Effector memory CD8-positive, alpha-beta T cell (primary cell): ENCODE measurements around the gene RYK.

ENCODE experiments used
- ATAC-seq: fragments of 150-1000 bp; cut with Tn5 transposase; replicated peaks from 2 replicates; pipeline ENCODE4 v1.10.0; 2021; ENCODE audit warnings: mild to moderate bottlenecking, moderate library complexity
- DNase-seq, 3 experiments: peaks; one replicate each; pipeline ENCODE4 v3.0.0; 2021
- H3K27ac Mint-ChIP-seq, 2 donors: one replicate each; pipeline ENCODE4 v1.8.0; 2022; ENCODE audit warnings: mild to moderate bottlenecking in 2 of 2, mixed read lengths in 2 of 2, moderate library complexity in 2 of 2
- H3K27me3 Mint-ChIP-seq, 2 donors: one replicate each; pipeline ENCODE4 v1.8.0; 2022; ENCODE audit warnings: mixed read lengths in 2 of 2
- H3K36me3 Mint-ChIP-seq: one replicate; pipeline ENCODE4 v1.8.0; 2022; ENCODE audit warnings: mild to moderate bottlenecking, moderate library complexity, mixed read lengths; ENCODE audit not compliant: insufficient read depth
- H3K4me1 Mint-ChIP-seq, 2 donors: one replicate each; pipeline ENCODE4 v1.8.0; 2022; ENCODE audit warnings: low read depth in 2 of 2, mixed read lengths in 2 of 2
- H3K4me3 Mint-ChIP-seq, 2 donors: one replicate each; pipeline ENCODE4 v1.8.0; 2022; ENCODE audit warnings: mild to moderate bottlenecking in 2 of 2, mixed read lengths in 2 of 2, moderate library complexity in 2 of 2
- H3K9me3 Mint-ChIP-seq, 2 donors: one replicate each; pipeline ENCODE4 v1.8.0; 2022; ENCODE audit warnings: mixed read lengths in 2 of 2

Gene RYK

GRCh38 chr3:134249296-134249841, 1.3 kb downstream of the RYK start:
- no peaks in the 10 kb centered on the region for H3K27me3 Mint-ChIP-seq
- DNase-seq (no peak), ATAC-seq (no peak)
- H3K36me3 Mint-ChIP-seq, result peaks cover 8% of the 10 kb centered on the region
- peaks cover 34 to 58% of the 10 kb centered on the region in 2 donors for H3K4me1 Mint-ChIP-seq
- H3K9me3 Mint-ChIP-seq, result no peaks in the 10 kb centered on the region
- peak overlapping the region; percentile 86 to 97 for H3K4me3 Mint-ChIP-seq
- H3K27ac Mint-ChIP-seq, result peak overlapping the region; percentile 91 to 96

GRCh38 chr3:134244921-134245320, 5.7 kb downstream of the RYK start:
- Mint-ChIP-seq H3K4me3 (no peak overlapping the region), H3K27me3 (no peaks in the 10 kb centered on the region), H3K4me1 (peaks cover 44 to 80% of the 10 kb centered on the region in 2 donors), H3K36me3 (peaks cover 10% of the 10 kb centered on the region), H3K27ac (peak overlapping the region in 1 of 2 donors; percentile 59), H3K9me3 (no peaks in the 10 kb centered on the region)
- DNase-seq, result no peak
- ATAC-seq, result no peak

- no peak for ATAC-seq
- Mint-ChIP-seq H3K4me3 (no peak overlapping the region), H3K27ac (no peak overlapping the region), H3K4me1 (peaks cover 42 to 80% of the 10 kb centered on the region in 2 donors), H3K36me3 (peaks cover 6% of the 10 kb centered on the region), H3K27me3 (no peaks in the 10 kb centered on the region), H3K9me3 (no peaks in the 10 kb centered on the region)
- DNase-seq, result no peak
Measured at GRCh38 chr3:134242649-134243617, 7.7 kb downstream of the RYK start.

GRCh38 chr3:134239538-134239937, 11.1 kb downstream of the RYK start:
- no peaks in the 10 kb centered on the region for H3K9me3 Mint-ChIP-seq
- H3K4me1 Mint-ChIP-seq, result peaks cover 50 to 79% of the 10 kb centered on the region in 2 donors
- peaks cover 6% of the 10 kb centered on the region for H3K36me3 Mint-ChIP-seq
- peak overlapping the region in 1 of 2 donors; percentile 5 for H3K27ac Mint-ChIP-seq
- no peak overlapping the region for H3K4me3 Mint-ChIP-seq
- DNase-seq, result no peak
- H3K27me3 Mint-ChIP-seq, result no peaks in the 10 kb centered on the region
- no peak for ATAC-seq

DNA sequence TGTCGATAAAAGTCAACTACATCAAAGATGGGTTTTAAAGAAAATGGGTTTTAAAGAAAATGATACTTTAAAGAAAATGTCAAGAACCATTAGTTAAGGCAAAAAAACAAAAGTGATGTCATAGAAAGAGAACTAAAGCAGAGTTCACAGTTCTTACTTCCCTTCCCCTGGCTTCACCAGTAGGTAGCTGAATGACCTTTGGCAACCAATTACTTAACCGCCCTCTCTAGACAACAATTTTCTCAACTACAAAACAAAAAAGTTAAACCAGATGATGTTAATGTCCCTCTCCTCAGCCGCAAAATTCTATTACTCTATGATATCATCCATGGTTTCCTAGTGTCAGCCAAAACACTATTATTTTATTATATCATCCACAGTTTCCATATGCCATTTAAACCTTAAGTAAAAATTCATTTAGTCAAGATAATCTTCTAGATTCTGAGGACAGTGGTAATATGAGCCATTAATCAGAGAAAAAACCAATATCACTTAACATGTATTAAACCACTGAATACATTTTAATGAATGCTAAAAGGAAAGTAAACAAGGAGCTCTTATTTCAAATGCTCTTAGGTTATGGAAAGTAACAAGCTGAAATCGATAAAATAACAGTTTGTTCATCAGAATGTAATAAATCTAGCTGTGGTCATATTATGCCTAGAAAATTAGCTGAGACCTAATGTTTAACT, 13.1 kb downstream of the RYK start:
- H3K4me1 Mint-ChIP-seq, result peaks cover 42 to 67% of the 10 kb centered on the region in 2 donors
- peaks cover 6% of the 10 kb centered on the region for H3K36me3 Mint-ChIP-seq
- peak overlapping the region in 1 of 2 donors; percentile 19 for H3K27ac Mint-ChIP-seq

GRCh38 chr3:134236505-134237170, 14.0 kb downstream of the RYK start:
- Mint-ChIP-seq H3K9me3 (no peaks in the 10 kb centered on the region), H3K4me3 (no peak overlapping the region), H3K36me3 (peaks cover 3% of the 10 kb centered on the region), H3K27me3 (no peaks in the 10 kb centered on the region), H3K27ac (peak overlapping the region in 1 of 2 donors; percentile 70), H3K4me1 (peaks cover 44 to 70% of the 10 kb centered on the region in 2 donors)
- ATAC-seq, result no peak
- no peak for DNase-seq

More for the DNA sequence above, 13.1 kb downstream of the RYK start:
- no peak for ATAC-seq
- no peak for DNase-seq
- H3K4me3 Mint-ChIP-seq, result no peak overlapping the region
- H3K9me3 Mint-ChIP-seq, result no peaks in the 10 kb centered on the region
- H3K27me3 Mint-ChIP-seq, result no peaks in the 10 kb centered on the region

DNA sequence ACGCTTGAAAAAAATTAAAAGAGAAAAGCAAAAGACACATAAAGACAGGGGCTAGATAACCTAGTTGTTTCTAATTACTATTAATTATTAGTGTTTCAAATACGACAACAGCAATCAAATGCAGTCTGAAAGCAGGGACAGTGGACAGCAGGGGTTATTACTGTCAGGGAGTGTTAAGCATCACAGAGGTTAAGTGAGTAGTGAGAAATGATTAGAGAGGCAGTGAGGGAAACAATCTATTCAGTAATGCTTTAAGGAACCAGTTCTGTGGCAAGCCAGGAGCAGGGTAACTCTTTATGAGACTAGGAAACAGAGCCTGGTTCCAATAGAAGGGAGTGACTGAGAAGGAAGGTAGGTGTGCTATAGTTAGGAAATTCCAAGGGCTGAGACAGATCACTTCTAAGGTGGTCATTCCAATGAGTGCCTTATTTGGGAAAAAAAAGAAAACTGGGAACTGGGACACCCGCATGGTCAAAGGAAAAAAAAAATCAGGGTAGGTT, 15.0 kb downstream of the RYK start:
- no peak overlapping the region for H3K27ac Mint-ChIP-seq
- H3K36me3 Mint-ChIP-seq, result peaks cover 3% of the 10 kb centered on the region
- H3K9me3 Mint-ChIP-seq, result no peaks in the 10 kb centered on the region
- no peaks in the 10 kb centered on the region for H3K27me3 Mint-ChIP-seq
- no peak for DNase-seq
- ATAC-seq, result no peak
- peak overlapping the region in 1 of 2 donors; percentile 7 for H3K4me3 Mint-ChIP-seq
- H3K4me1 Mint-ChIP-seq, result peaks cover 45 to 73% of the 10 kb centered on the region in 2 donors

DNA sequence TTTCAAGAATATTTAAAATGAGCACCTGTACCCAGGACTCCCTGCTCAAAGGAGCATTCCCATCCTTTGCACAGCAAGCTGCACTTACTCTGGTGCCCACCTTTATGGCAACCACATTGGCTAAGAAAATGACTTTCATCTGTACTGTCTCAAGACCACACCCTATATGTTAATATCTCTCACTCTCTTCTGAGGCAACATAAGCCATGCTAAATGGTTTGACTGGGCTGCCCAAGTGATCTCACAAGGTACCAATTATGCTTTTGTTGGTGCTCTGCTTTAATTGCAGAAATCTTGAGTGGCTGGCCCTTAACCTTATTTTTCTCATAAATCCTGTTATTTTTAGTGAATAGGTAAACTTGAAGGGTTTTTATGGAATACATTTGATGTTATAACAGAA, 17.7 kb downstream of the RYK start:
- H3K27me3 Mint-ChIP-seq, result no peaks in the 10 kb centered on the region
- H3K4me1 Mint-ChIP-seq, result peaks cover 42 to 72% of the 10 kb centered on the region in 2 donors
- H3K9me3 Mint-ChIP-seq, result no peaks in the 10 kb centered on the region

DNA sequence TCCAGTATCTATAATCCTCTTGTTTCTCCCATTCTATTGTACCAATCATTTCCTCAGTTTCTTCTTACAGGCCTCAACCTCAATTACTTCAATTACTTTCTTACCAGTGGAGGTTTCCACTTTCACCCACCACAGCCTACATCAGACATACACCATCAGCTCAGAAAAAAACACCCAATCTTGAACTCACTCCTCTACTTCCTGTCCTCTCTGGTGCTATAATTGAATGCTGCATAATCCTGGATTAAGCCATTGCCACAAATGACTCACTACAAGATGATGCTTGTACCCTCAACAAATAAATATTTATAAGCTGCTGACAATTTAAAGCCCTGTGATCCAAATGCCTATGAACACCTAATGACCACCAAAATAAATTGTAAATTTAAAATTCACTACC, 18.5 kb downstream of the RYK start:
- H3K4me3 Mint-ChIP-seq, result no peak overlapping the region
- no peaks in the 10 kb centered on the region for H3K27me3 Mint-ChIP-seq
- H3K4me1 Mint-ChIP-seq, result peaks cover 36 to 69% of the 10 kb centered on the region in 2 donors
- H3K36me3 Mint-ChIP-seq, result no peaks in the 10 kb centered on the region
- DNase-seq, result no peak
- no peaks in the 10 kb centered on the region for H3K9me3 Mint-ChIP-seq
- no peak overlapping the region for H3K27ac Mint-ChIP-seq
- ATAC-seq, result peak; percentile 75

More for the DNA sequence above, 17.7 kb downstream of the RYK start:
- no peak for DNase-seq
- no peak for ATAC-seq
- Mint-ChIP-seq H3K27ac (no peak overlapping the region), H3K36me3 (no peaks in the 10 kb centered on the region), H3K4me3 (no peak overlapping the region)

DNA sequence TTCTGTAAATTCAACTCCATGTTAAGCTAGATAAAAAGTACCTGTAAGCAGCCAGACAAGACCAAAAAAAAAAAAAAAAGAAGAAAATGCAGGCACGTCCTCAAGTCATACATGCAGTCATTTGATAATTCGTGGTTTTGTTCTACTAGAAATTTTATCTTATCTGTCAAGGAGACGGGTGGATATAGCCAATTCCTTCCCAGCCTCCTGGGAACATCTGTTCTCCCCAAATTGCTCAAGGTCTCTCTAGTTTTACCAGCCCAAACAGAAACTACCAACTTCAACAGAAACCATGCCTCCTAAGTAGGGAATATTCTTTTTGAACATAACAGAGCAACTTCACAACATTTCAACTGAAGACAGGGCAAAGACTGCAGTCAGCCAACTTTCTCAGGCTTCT, 19.5 kb downstream of the RYK start:
- DNase-seq (no peak), ATAC-seq (no peak)
- Mint-ChIP-seq H3K4me1 (peaks cover 32 to 67% of the 10 kb centered on the region in 2 donors), H3K9me3 (no peaks in the 10 kb centered on the region), H3K27me3 (no peaks in the 10 kb centered on the region), H3K36me3 (no peaks in the 10 kb centered on the region), H3K4me3 (no peak overlapping the region), H3K27ac (no peak overlapping the region)

GRCh38 chr3:134229038-134229437, 21.6 kb downstream of the RYK start:
- no peak overlapping the region for H3K27ac Mint-ChIP-seq
- H3K9me3 Mint-ChIP-seq, result no peaks in the 10 kb centered on the region
- no peaks in the 10 kb centered on the region for H3K27me3 Mint-ChIP-seq
- peak overlapping the region in 1 of 2 donors; percentile 18 for H3K4me3 Mint-ChIP-seq
- H3K4me1 Mint-ChIP-seq, result peaks cover 27 to 57% of the 10 kb centered on the region in 2 donors
- ATAC-seq, result no peak
- no peak for DNase-seq
- H3K36me3 Mint-ChIP-seq, result no peaks in the 10 kb centered on the region

DNA sequence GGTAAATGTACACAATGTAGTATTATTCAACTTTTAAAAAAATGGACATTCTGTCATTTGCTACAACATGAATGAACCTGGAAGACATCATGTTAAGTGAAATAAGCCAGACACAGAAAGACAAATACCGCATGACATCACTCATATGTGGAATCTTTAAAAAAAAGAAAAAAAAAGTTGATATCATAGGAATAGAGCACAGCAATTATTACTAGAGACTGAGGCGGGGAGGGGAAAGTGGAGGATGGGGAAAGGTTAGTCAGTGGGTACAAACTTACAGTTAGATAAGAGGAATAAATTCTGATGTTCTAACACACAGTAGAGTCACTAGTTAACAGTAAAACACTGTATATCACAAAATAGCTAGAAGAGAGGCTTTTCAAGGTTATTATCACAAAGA, 22.2 kb downstream of the RYK start:
- H3K4me1 Mint-ChIP-seq, result peaks cover 32 to 62% of the 10 kb centered on the region in 2 donors

GRCh38 chr3:134228035-134228434, 22.6 kb downstream of the RYK start:
- Mint-ChIP-seq H3K27ac (no peak overlapping the region), H3K36me3 (no peaks in the 10 kb centered on the region), H3K27me3 (no peaks in the 10 kb centered on the region), H3K9me3 (no peaks in the 10 kb centered on the region), H3K4me3 (no peak overlapping the region), H3K4me1 (peaks cover 32 to 62% of the 10 kb centered on the region in 2 donors)
- ATAC-seq (no peak), DNase-seq (no peak)

More for the DNA sequence above, 22.2 kb downstream of the RYK start:
- Mint-ChIP-seq H3K36me3 (no peaks in the 10 kb centered on the region), H3K27me3 (no peaks in the 10 kb centered on the region), H3K27ac (no peak overlapping the region), H3K9me3 (no peaks in the 10 kb centered on the region), H3K4me3 (no peak overlapping the region)
- ATAC-seq (no peak), DNase-seq (no peak)
